Breast epithelium (tissue), 3 donors: ENCODE measurements around the gene SLC25A20.

ENCODE experiments used
- CTCF ChIP-seq, 3 donors: fragments of 450-650 bp; IDR thresholded peaks; one replicate each; pipeline ENCODE4 v1.5.1; 2016 to 2017; ENCODE audit warnings: antibody characterized with exemption in 3 of 3, mild to moderate bottlenecking in 3 of 3, moderate library complexity in 3 of 3
- POLR2A ChIP-seq: fragments of 450-650 bp; IDR thresholded peaks from one replicate; pipeline ENCODE4 v1.6.1; 2016; ENCODE audit warnings: antibody characterized with exemption, mild to moderate bottlenecking, moderate library complexity

- TF ChIP-seq POLR2A (no peak), CTCF (IDR thresholded peaks at IDR 0.05) (no peak)
Observed at GRCh38 chr3:48897460-48898376, 964 bp downstream of the SLC25A20 start.
